Right ventricle myocardium superior (tissue), 1 donor: ENCODE measurements around the gene RBPJ. TPM values are rescaled to one million over a fixed set of nuclear protein-coding genes. Genes with fewer than 3 reads are reported as not detected.
"Not testable (repeated sequence)": the region's sequence is repeated elsewhere in the genome, so short reads cannot be mapped to it uniquely, and the experiment has no call there.

Experiments
- ATAC-seq: fragments of 200-7000 bp; cut with Tn5 transposase; one replicate; pipeline ENCODE4 v1.9.1; 2020; ENCODE audit warnings: mild to moderate bottlenecking; ENCODE audit not compliant: poor library complexity
- DNase-seq: peaks from one replicate; pipeline ENCODE4 v3.0.0-alpha.2; 2020
- intact Hi-C: fragments of 100-400 bp; cut with DNase I; formaldehyde crosslinking; loops from one replicate; pipeline ENCODE4 v1.11.2; 2022
- total RNA-seq: library from RNA; stranded (reverse); fragmentation: NEBNext Ultra II Directional; extraction: Animal tissue kit (Norgen Biotek cat#: 25700); gene quantifications from one replicate; pipeline ENCODE4 v1.2.1, GENCODE V29; 2021
- donor health status: DM: no; HTN: yes; CAD: no; lungs with severe emphysema.

RBPJ gene
- total RNA-seq, 1 donor from 2014 or later, result 44.2 TPM

DNA sequence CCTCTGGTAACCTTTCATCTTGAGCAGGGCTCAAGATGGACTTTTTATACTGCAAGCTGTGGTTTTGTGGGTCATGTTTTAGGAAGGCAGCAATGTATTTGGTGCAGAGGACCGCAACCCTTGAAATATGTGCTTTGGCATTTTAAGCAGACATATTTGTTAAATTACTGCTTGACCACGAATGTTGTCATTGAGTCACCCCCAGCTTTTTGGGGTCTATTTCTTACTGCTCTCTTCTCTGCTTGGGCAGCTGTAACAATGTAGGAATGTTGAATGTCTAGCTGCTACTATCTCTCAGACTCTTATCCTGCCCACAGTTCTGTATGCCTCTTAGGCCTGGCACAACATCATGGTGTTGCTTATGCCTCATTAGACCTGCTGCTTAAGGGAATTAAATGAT lies 6.0 kb downstream of the RBPJ start:
- ATAC-seq, result no peak
- intact Hi-C loops, result no loop called here
- no peak for DNase-seq

DNA sequence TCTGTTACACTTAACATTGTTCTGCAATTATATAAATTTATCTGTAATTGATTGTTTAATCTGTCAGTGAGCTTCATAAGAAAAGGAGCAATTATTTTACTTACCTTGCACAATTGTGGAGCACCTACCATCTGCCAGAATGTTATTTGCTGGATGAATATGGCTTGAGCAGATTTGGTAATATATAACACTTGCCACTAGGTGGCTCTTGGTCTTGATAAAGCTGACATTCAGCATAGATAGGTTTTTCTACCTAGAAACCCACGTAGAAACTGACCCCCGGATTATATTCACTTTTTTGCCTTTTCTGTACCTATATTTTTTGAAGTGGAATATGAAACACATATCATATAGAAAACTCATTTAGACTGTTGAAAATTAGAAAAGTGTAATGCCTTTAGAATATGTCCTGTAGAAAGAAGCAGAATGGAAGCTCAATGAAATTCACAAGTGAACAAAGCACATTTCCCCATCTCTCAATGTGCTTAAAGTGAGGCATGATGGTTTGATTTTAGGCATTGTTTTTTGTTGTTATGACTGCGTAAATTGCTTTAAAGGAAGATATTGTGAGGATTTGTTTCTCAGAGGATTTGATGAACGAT lies 9.5 kb downstream of the RBPJ start:
- no peak for DNase-seq
- ATAC-seq, result peak; percentile 83
- intact Hi-C loops, result no loop called here

DNA sequence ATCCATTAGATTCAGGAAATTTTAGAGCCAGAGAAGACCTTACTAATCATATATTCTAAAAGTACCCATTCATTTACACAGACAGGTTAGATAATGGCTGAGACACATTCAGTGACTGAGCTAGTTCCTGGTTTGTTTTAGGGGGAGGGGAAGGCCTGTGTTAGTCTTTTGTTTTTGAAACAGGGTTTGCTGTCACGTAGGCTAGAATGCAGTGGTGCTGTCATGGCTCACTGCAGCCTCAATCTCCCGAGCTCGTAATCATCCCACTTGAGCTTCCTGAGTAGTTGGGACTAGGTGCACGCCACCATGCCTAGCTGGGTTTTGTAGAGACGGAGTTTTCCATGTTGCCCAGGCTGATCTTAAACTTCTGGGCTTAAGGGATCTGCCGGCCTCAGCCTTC lies 10.1 kb downstream of the RBPJ start:
- DNase-seq, result no peak
- intact Hi-C loops, result no loop called here
- ATAC-seq, result peak; percentile 34

DNA sequence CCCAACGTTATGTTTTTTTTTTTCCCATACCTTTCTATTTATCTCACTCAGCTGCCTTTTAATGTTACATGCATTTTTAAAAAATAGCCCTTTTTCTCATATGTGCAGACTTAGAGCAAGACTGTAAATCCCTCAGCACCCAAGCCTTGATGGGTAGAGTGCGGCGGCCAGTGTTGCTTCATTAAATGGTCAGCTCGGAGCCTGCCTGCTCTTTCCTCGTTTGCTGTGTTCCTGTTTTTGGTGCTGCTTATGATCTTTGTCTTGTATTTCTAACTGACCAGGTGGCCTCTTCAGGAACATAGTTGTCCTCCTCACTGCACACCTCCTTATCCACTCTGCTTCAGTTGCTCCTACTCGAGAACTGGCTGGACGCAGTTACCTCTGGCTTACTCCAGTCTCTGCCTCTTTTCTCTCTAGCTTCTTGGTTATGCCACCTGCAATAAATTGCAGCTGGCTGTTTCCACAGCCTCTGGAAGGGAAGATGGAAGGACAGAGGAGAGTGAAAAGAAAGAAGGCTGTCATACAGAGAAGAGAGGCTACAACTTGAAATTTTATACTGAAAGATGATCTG lies 10.7 kb downstream of the RBPJ start:
- intact Hi-C loops, result no loop called here
- peak; percentile 11 for ATAC-seq
- DNase-seq, result no peak

DNA sequence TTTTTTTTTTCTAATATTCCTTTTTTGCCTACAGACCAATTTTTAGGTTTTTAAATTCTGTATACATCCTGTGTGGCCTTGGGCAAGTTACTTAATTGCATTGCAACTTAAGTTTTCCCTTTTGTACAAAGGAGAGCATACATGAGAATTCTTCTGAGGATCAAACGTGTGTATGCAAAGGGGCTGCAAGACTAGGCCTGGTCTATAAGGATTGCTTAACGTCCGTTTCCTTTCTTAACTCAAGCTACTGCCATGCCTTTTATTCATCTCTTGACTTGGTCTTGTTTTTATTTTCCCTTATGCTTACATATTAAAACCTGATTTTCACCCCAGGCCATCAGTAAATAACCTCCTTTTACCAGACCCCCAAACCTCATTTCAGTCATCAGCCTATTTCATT lies 13.6 kb downstream of the RBPJ start:
- DNase-seq (no peak), ATAC-seq (no peak)
- intact Hi-C loops, result no loop called here

DNA sequence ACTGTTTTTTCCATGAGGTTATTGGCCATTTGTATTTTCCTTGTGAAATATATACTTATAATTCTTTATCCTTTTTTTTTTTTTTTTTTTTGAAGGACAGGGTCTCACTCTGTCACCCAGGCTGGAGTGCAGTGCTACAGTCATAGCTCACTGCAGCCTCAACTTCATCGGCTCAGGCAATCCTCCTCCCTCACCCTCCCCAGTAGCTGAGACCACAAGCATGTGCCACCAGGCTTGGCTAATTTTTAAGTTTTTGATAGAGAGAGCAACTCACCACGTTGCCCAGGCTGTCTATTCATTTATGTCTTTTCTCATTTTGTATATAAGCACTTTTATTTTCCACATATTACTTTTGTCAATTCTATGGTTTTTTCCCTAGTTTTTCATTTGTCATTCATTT lies 16.8 kb downstream of the RBPJ start:
- ATAC-seq (no peak), DNase-seq (no peak)
- intact Hi-C loops, result no loop called here

DNA sequence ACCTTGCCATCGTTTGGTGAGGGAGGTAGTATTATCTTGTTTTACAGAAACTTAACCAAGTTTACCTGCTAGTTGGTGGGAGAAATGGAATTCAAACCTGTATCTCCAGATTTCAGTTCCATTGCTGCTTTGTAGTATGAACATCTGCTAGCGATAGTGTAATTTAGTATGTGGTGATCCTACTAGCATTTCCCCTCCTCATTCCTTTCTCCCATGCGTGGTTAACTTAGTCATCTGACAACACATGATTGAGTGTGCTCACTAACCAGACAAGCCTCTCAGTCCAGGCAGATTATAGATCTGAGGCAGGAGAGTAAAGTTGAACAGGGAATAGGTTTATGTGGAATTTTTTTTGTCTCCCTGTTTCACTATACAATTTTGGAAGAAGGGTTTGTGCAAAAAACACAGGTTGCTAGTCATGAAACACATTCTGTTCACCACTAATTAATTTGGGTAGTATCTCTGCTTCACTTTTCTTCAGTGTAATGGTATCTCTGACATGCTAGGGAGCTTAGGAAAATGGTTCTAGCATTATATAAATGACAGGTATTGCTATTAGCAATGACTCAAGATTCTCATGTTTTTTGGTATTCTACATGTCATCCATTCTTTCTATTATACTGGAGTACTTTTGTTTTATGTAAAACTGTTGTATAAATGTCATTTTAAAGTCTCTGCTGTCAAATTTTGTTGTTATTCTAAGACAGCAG lies 21.7 kb downstream of the RBPJ start:
- intact Hi-C loops, result no loop called here

DNA sequence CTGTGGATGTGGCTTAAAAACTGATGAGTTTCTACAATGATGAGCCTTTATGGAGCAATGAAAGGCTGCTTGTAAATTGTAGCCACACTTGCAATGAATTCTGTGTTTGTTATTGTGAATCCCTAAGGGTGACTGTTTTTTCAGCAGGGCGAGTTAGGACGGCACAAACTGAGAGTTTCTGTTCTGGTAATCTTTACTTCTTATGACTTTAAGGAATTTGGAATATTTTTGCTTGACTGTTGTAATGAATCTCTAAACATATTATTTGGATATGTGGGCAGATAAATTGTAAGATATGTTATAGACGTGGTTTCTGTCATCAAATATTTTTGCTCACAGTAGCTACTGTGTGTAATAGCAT lies 22.2 kb downstream of the RBPJ start:
- DNase-seq (no peak), ATAC-seq (no peak)
- intact Hi-C loops, result no loop called here

More for the DNA sequence above, 21.7 kb downstream of the RBPJ start:
- ATAC-seq (no peak), DNase-seq (no peak)

DNA sequence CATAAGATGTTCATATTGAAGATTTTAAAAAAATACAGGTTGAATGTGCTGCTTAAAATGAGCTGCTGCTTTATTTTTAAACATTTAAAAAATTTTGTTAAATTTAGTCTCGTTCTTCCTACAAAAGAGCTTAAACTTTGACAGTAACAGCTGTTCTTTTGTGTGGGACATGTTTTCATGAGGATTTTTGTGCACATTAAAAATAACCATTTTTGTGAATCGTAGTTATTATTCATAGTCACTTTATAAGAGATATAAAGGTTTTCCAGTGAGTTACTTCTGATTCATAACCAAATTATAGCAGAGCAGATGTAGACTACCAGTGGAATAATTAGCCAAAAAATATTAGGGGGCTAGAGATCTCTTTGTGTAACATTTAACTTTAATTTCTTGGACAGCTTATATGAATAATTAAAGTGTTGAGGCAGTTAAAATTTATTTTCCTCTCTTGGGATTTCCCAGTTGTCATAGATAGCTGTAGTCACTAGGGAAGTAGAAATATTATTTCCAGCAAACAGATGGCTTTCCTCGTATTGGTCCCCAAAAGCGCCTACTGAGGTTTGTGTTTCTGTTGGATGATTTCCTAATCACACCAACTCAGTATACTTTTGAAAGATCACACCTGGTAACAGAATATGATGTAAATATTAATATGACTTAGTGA lies 24.2 kb downstream of the RBPJ start:
- intact Hi-C loops, result no loop called here
- ATAC-seq, result no peak
- no peak for DNase-seq

DNA sequence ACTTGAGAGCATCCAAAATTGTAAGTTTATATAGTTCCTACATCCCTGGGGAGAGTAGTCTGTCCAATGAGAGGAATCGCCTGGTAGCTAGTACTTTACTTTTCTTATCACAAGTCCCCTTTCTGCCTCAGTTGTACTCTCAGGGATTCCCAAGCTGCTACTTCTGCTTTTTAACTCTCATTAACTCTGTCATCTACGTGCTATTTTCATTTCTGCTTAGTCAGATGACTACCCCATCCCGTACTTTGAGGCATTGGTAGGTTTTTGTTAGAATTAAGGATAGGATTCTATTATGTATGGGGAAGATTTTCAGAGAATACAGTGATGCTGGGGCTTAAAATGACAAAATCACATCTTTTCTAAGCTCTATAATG lies 24.7 kb downstream of the RBPJ start:
- ATAC-seq (no peak), DNase-seq (no peak)
- intact Hi-C loops, result no loop called here

DNA sequence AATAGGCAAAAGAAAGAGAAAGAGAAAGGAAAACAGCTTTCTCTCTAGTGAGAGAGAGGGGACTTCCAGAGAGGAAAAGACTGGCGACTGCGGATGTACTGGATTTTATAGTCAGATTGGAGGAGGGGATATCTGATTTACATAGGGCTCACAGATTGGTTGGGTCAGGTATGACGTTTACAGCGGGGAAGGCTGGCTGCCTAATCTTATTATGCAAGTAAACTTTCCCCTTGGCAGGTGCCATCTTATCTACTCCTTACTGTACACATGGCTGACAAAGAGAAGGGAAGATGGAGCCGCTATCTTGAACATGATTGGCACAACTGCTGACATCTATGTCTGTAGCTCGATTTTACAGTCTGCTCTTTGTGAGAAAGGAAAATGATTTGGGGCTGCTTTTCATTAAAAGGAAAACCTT lies 25.4 kb downstream of the RBPJ start:
- peak; percentile 21 for ATAC-seq
- intact Hi-C loops, result no loop called here
- DNase-seq, result no peak

DNA sequence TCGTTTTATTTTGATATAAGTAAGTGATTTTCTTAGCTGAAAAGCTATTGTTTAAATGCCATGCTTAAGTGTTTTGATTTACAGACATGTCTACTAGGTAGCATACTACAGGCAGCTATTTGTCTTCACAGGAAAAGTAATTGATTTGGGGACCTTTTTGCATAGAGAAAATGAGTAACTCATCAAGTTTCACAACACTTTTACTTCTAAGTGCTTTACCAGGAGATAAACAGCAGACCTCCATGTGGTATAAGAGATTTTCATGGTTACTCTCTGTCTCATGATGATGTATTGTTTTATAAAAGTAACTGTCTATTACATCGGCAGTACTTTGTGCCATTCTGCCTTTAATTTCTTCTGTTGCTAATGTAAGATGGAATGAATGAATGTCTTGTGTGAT lies 28.7 kb downstream of the RBPJ start:
- DNase-seq (no peak), ATAC-seq (no peak)
- intact Hi-C loops, result no loop called here

DNA sequence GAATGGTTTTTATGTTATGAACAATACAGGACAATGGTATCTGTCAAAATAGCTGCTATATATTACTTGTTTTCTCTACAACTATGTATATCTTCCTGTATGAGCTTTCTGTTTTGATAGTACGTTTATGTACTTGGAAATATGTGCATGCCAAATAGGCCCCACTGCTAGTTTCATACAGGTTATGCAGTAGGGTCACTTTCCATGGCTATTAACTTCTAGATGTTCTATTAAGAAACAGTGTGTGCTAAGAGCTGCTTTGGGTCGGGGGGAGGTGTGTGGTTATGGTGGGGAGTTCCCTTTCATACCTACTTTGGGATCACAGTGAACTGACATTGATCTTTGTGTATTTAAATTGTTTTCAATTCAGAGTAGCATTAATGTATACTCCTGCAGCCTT lies 30.9 kb downstream of the RBPJ start:
- intact Hi-C loops, result no loop called here
- DNase-seq, result no peak
- ATAC-seq, result no peak

DNA sequence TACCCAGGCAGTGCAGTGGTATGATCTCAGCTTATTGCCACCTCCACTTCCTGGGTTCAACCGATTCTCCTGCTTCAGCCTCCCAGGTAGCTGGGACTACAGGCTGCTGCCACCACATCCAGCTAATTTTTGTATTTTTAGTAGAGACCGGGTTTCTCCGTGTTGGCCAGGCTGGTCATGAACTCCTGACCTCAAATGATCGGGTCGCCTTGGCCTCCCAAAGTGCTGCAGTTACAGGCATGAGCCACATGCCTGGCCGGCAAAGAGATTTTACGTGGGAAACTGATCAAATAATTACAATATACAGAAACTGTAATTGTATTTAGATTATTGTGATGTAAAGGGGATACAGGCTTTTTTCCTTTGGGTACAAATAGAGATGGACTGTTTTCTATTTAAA lies 33.7 kb downstream of the RBPJ start:
- intact Hi-C loops, result no loop called here
- DNase-seq, result no peak
- no peak for ATAC-seq

DNA sequence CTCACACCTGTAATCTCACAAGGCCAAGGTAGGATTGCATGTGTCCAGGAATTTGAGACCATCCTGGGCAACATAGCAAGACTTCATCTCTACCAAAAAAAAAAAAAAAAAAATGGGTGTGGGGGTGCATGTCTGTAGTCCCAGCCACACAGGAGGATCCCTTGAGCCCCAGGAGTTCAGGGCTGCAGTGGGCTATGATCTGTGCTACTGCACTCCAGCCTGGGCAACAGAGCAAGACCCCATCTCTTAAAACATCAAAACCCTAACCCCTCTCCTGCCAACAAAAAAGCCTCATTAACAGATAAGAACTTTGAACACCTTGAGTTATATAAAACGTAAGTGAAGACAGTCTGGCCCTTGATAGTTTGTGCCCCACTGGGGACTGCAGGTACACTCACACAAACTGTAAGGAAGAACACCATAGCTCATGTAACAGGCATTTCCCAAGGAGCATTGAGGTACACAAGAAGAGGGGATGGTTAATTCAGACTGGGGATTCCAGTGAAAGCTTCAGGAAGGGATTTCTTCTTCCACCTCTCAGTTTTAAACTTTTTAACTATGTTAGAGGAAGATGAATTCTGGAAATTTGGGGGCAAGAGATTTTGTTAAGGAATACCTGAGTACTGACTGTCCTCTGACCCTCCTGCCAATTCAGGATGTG lies 34.7 kb downstream of the RBPJ start:
- DNase-seq (no peak), ATAC-seq (no peak)
- intact Hi-C loops, result no loop called here

DNA sequence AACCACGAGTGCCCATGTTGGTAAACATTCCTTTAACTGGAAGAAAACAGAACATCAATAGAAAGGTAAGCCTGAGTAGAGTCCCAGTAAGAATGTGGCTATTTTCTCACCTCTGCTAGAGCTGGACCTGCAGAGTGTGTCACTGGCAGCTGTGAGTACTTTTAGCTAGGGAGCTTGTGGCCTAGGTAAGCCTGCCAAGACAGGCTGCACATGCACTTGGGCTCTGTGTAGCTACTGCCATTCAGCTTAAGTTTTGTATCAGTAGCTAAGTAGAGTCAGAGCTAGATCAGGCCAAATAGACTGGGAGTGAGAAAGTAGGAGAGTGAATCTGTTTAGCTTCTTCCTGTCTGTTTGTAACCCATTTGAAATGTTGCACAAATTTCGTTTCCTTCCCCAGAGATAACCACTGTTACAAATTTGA lies 35.3 kb downstream of the RBPJ start:
- intact Hi-C loops, result no loop called here
- ATAC-seq (peak; percentile 89), DNase-seq (no peak)

DNA sequence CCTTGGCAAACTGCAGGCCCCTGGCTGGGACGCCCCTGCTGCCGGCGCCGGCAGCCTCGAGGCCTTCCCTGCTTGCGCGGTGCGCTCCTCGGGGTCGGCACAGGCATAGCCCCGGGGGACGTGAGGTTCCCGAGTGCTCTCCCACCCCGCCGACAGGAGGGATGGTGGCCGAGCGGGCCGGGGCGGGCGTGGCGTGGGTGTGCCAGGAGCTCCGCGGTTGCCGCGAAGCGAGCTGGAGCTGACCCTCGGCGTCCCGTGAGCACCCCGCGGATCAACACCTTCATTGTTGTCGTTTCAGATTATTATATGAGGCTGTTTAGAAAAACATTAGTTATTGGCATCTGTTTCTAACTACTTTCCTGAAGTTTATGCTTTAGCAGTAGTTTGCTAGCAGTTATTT lies 38.7 kb downstream of the RBPJ start:
- peak; percentile 14 for ATAC-seq
- DNase-seq, intact Hi-C loops: not testable (repeated sequence)

DNA sequence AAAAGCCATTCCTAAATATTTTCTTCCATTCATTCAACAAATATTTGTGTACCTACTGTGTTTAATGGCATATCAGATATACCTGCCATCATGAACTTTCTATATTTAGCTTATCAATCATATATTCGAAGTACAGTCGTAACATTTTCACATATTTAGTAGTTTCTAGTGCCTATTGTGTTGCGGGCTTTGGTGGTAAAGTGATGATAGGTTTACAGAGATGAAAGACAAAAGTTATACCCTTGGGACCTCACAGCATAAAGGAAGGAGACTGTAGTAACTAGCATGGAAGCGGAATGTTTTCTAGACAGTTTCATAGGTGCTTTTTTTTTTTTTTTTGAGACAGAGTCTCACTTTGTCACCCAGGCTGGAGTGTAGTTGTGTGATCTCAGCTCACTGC lies 39.5 kb downstream of the RBPJ start:
- DNase-seq, result no peak

DNA sequence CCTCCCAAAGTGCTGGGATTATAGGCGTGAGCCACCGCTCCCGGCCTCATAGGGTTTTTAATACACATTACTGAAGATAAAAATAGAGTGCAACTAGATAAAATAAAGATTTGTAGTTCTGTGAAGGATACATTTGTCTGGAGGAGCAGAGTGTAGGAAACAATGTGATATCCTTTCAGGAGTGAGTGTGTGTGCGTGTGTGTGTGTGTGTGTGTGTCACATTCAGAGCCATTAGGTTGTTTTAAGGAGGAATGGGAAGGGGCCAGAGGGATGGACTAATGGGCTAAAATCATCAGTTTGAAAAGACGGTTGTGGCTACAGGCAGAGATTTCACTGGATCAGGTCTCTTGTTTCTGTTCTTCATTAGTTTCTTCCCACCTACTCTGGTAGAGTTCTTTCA lies 40.0 kb downstream of the RBPJ start:
- ATAC-seq (no peak), DNase-seq (no peak)
- intact Hi-C loops, result no loop called here

More for the DNA sequence above, 39.5 kb downstream of the RBPJ start:
- intact Hi-C loops, result no loop called here
- ATAC-seq, result no peak

DNA sequence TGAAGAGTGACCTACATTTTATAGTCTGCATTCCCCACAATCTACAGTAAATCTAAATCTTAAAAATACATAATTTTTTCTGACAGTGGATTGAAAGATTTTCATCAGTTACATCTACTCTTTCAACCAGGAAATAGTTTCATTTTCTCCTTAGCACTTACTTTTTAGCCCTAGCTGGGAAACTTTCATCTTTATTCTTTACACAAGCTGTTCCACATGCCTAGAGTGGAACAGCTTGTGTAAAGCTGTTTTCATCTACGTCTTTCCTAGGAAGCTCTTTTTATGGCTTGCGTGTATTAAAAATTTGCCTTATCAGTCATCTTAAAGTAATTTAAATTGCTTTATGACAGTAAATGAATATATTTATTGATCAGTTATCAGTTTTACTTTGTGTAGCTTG lies 40.5 kb downstream of the RBPJ start:
- DNase-seq, result no peak
- intact Hi-C loops, result no loop called here

More for the DNA sequence above, 40.5 kb downstream of the RBPJ start:
- ATAC-seq, result no peak
